22Rv1 (cell line): Measurements from ENCODE around the gene ABCA2.

Experiments
- H3K27ac ChIP-seq: fragments of 450-650 bp; 2 replicates; pipeline ENCODE4 v1.5.1; 2017
- ZFX ChIP-seq: fragments of 450-650 bp; IDR thresholded peaks from 2 replicates; pipeline ENCODE4 v1.6.1; 2017; ENCODE audit warnings: antibody characterized with exemption, borderline replicate concordance
- TF ChIP-seq, protein P1 (sequence below): fragments of 450-650 bp; IDR thresholded peaks from 2 replicates; pipeline ENCODE4 v1.5.1; 2017; ENCODE audit warnings: mild to moderate bottlenecking

ABCA2 gene

DNA sequence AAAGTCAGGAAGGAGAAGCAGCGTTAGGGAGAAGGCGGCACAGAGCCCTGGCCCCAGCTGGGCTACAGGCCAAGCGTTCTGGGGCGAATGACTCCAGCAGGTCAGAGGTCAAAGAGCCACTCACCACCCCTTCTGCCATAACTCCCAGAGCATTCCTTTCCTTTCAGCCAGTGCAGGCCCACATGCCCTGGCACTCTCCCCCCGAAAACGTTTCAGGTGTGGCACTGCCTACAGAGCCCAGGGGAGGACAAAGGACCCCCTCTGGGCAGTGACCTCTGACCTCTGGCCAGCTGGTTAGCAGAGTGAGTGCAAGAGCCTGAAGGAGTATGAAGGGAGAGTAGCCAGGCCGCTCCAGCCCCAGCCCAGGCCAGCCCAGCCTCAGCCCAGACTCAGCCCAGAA lies 4.9 kb downstream of the ABCA2 start:
- TF ChIP-seq, protein P1, sequence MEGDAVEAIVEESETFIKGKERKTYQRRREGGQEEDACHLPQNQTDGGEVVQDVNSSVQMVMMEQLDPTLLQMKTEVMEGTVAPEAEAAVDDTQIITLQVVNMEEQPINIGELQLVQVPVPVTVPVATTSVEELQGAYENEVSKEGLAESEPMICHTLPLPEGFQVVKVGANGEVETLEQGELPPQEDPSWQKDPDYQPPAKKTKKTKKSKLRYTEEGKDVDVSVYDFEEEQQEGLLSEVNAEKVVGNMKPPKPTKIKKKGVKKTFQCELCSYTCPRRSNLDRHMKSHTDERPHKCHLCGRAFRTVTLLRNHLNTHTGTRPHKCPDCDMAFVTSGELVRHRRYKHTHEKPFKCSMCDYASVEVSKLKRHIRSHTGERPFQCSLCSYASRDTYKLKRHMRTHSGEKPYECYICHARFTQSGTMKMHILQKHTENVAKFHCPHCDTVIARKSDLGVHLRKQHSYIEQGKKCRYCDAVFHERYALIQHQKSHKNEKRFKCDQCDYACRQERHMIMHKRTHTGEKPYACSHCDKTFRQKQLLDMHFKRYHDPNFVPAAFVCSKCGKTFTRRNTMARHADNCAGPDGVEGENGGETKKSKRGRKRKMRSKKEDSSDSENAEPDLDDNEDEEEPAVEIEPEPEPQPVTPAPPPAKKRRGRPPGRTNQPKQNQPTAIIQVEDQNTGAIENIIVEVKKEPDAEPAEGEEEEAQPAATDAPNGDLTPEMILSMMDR: no peak
- TF ChIP-seq ZFX: no peak
- H3K27ac ChIP-seq: peak overlapping the region; percentile 91

GRCh38 chr9:137022662-137023008 lies 5.4 kb downstream of the ABCA2 start:
- TF ChIP-seq ZFX: no peak
- TF ChIP-seq, protein P1: no peak
- H3K27ac ChIP-seq: peak overlapping the region; percentile 91

DNA sequence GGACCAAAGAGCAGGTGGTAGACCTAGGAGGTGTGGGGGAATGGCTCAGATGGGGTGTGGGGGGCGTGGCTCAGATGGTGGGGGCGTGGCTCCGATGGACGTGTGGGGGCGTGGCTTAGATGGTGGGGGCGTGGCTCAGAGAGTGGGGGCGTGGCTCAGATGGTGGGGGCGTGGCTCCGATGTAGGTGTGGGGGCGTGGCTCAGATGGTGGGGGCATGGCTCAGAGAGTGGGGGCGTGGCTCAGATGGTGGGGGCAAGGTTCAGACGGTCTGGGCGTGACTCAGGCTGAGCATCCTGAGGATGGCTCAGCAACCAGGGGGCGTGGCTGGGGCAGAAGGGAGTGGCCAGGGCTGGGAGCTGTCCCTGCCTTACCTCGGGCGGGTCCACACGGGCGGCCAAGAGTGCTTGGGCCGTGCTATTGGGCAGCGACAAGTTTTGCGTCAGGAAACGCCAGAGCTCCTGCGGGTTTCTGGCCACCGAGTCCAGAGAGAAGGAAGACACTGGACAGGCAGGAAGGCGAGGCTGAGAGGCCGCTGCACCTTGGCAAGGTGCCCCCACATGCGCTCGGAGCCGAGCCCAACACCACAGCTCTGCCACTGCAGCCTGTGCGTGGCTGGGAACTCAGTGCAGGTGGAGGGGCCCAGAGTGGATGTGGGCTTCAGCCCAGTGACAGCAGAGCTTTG lies 5.9 kb downstream of the ABCA2 start:
- peak overlapping the region; percentile 91 for H3K27ac ChIP-seq
- TF ChIP-seq ZFX: no peak
- TF ChIP-seq, protein P1: no peak

DNA sequence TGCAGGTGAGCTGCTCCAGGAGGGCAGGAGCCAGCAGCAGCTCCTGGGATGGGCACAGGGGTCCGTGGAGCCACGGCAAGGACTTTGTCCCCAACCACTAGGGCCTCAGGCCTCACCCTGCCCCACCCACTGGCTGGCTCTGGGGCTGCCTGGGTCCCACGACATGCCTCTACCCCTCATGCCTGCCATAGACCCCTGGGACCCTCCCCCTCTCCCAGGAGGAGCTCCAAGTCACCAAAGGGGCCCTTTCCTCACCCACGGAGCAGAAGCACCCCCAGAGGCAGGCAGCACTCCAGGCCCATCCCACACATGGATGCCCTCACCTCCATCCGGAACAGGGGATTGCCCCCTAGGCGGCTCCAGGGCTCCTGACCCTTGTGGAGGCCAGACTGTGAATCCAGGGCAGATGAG lies 6.5 kb downstream of the ABCA2 start:
- TF ChIP-seq, protein P1: no peak
- TF ChIP-seq ZFX: no peak

DNA sequence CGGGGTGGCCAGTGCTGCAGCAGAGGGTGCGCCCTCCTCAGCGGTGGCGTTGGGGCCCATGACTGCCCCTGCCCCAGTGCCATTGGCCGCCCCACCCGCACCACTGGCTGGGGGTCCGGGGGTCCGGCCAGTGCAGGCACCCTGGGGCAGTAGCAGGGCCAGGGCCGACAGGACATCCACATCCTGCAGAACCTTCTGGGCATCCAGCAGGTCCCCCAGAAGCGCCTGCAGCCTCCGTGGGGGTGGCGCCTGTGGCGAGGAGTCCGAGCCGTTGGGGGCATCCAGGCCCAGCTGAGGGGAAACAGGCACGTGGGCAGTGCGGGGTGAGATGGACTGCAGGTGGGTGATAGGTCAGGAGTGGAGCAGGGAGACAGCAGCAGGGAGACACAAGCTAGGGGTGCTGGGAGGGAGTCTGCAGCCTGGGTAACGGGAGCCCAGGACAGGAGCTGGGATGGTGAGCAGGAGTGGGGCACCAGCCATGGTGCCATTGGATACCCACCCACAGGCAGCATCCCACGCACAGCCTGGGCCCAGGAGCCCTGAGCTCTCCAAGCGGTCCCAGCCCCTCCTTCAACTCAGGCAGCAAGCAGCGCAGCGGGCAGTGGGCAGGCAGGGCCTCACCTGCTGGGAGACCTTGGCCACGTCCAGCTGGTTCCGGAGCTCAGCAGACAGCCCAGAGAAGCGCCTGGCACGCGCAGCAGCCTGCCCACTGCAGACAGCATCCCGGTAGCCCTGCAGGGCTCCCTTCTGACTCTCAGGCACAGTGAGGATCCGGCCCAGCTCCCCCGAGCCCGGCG lies 7.1 kb downstream of the ABCA2 start:
- H3K27ac ChIP-seq: peak overlapping the region; percentile 30; the same call in 1 of the 2 replicates
- TF ChIP-seq ZFX: no peak
- TF ChIP-seq, protein P1: no peak

More for the DNA sequence above, 6.5 kb downstream of the ABCA2 start:
- H3K27ac ChIP-seq: peak overlapping the region; percentile 30; the same call in 1 of the 2 replicates

- no peak overlapping the region for H3K27ac ChIP-seq
- no peak for TF ChIP-seq ZFX
- TF ChIP-seq, protein P1: no peak
These were observed 8.0 kb downstream of the ABCA2 start for GRCh38 chr9:137019891-137020683.
